HG03558 (cell line): ENCODE measurements around the gene SLC43A1.

ENCODE experiments used
- ATAC-seq: cut with Tn5 transposase; IDR thresholded peaks from one replicate; pipeline ENCODE4 v1.9.1; 2021; ENCODE audit warnings: moderate number of reproducible peaks; ENCODE audit not compliant: unreplicated experiment; ENCODE audit errors: extremely low read depth

The SLC43A1 gene

DNA sequence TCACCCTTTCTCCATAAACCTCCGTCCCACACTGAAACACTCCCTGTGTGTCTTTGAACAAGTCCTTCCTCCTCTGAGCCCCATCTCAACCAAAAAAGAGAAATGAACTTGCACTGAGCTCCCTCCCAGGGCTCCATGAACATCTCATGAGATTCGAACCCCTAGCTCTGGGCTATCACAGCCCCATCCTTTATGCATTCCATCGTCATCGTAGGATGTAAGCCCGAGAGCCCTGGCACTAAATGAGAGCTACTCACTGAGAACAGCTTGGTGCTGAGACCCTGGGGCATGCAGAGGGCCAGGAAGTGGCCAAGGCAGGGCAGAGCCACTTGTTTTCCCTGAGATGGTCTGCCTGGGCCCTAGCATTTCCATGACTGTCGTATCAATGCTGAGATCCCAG is 75.7 kb downstream of the SLC43A1 start:
- no peak for ATAC-seq

DNA sequence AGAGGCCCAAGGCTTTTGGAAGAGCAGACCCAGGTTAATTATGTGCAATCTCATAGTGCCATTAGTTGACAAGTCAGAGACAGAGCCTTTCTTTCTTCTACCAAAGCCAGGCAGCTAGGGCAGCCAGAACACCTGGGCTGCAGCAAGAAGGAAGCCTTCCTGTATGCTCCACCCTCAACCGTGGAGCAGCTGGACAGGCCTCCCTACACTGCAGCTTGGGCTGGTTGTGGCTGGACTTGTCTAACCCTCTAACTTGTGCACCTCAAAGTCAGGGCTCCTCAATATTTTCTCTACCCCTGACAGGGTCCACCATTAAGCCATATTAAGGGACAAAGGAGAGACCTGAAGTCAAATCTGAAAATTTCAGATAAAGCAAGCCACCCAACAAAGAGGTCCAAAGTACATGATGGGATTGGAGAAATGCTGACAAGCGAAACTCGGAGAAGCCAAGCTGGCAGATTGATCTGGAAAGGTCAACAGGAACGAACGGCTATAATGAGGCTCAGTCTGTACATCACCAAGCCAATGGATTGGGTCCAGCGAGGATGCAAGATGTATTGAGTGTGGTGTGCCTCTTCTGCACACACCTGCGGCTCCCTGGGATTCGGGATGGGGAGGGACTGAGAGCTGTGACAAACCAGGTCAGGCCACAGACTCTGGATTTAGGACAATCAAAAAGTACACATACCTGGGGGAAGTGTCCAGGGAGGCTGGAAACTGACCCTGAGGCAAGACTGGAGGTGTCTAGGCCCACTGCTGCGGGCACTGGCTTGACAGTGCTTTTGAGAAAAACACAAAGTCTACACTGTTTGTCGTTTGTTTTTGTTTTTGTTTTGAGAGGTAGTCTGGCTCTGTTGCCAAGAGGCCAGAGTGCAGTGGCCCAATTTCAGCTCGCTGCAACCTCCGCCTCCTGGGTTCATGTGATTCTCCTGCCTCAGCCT is 76.9 kb downstream of the SLC43A1 start:
- ATAC-seq: no peak

DNA sequence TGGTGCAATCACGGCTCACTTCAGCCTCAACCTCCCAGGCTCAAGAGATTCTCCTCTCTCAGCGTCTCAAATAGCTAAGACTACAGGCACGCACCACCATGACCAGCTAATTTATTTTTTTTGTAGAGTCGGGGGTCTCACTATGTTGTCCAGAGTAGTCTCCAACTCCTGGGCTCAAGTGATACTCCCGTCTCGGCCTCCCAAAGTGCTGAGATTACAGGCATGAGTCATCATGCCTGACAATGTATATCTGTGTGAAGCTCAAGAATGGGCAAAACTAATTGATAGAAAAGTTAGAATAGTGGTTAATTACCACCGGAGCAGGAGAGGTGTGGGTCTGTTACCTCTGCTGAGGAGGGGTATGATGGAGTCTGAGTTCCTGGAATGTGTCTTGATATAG is 79.5 kb downstream of the SLC43A1 start:
- ATAC-seq: no peak

DNA sequence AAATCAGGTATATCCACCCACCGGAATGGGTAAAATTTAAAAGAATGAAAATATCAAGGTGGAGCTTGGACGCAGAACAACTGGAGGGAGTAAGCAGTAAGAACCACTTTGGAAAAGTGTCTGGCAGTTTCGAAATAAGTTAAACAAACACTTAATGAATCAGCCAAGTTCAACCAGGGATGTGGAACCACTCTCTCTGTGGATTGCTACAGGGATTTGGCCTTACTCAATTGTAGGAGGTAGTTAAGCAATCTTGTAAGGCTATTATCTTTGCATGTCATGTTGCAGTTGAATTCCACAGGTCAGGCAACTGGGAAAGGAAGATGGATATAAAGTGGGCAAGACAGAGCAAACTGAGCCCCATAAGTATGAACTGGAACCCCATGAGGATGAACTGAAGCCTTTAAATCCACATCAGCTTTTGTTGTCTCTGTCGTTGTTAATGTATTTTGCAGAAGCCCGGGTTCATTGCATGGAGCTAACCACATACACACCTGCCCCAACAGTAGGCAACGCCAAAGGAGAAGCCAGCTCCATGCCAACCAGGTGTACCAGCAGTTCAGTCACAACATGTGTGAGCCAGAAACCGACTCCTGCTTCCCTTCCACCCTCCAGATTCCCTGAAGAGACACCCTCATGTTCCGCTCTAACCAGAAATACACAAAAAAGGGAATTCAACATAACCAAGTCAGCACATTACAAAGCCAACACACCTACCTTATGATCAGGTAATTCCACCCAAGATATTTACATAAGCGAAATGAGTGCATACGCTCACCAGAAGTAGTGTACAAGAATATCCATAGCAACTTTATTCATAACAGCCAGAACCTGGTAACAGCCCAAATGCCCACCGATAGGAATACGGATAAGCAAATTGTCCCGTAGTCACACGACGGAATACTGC is 80.6 kb downstream of the SLC43A1 start:
- ATAC-seq: no peak
